ENCODE measurements around the gene SNCAIP. TPM values are rescaled to one million over a fixed set of nuclear protein-coding genes. Genes with fewer than 3 reads are reported as not detected.

The SNCAIP gene
- total RNA-seq, 3 donors from 2014 or later (not counting 1 experiment from before 2014, with no cell fraction given) = 0.73 TPM; not detected in 2

GRCh38 chr5:122408592-122409224, 96.7 kb downstream of the SNCAIP start:
- no peak for ATAC-seq
- Histone ChIP-seq H3K36me3 (ENCODE audit: control insufficient read depth, insufficient read depth, low read length) (no peaks in the 10 kb centered on the region), H3K4me3 (ENCODE audit: low read length) (no peak overlapping the region), H3K27me3 (ENCODE audit: control insufficient read depth, insufficient read depth, low read length) (no peaks in the 10 kb centered on the region), H3K9me3 (ENCODE audit: control insufficient read depth, insufficient read depth, low read length) (no peaks in the 10 kb centered on the region), H3K27ac (ENCODE audit: low read length) (no peak overlapping the region), H3K4me1 (ENCODE audit: control insufficient read depth, insufficient read depth, low read length) (no peaks in the 10 kb centered on the region)
- whole genome bisulfite sequencing (ENCODE audit: insufficient coverage) = no CpG with 5 or more reads among the region's 1 CpG
- no peak overlapping the region for H3K27ac Mint-ChIP-seq
- intact Hi-C loops (cut with micrococcal nuclease) = no loop called here
- no peaks in the 10 kb centered on the region for H3K27me3 Mint-ChIP-seq (ENCODE audit: low read depth in 2 of 2)
- H3K4me1 Mint-ChIP-seq = no peaks in the 10 kb centered on the region
- no peak overlapping the region for H3K4me3 Mint-ChIP-seq
- no peak for DNase-seq
- peaks cover 3 to 9% of the 10 kb centered on the region in 2 donors for H3K9me3 Mint-ChIP-seq
- no peaks in the 10 kb centered on the region for H3K36me3 Mint-ChIP-seq
- TF ChIP-seq, protein P1, sequence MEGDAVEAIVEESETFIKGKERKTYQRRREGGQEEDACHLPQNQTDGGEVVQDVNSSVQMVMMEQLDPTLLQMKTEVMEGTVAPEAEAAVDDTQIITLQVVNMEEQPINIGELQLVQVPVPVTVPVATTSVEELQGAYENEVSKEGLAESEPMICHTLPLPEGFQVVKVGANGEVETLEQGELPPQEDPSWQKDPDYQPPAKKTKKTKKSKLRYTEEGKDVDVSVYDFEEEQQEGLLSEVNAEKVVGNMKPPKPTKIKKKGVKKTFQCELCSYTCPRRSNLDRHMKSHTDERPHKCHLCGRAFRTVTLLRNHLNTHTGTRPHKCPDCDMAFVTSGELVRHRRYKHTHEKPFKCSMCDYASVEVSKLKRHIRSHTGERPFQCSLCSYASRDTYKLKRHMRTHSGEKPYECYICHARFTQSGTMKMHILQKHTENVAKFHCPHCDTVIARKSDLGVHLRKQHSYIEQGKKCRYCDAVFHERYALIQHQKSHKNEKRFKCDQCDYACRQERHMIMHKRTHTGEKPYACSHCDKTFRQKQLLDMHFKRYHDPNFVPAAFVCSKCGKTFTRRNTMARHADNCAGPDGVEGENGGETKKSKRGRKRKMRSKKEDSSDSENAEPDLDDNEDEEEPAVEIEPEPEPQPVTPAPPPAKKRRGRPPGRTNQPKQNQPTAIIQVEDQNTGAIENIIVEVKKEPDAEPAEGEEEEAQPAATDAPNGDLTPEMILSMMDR (IDR thresholded peaks at IDR 0.05) = no peak

DNA sequence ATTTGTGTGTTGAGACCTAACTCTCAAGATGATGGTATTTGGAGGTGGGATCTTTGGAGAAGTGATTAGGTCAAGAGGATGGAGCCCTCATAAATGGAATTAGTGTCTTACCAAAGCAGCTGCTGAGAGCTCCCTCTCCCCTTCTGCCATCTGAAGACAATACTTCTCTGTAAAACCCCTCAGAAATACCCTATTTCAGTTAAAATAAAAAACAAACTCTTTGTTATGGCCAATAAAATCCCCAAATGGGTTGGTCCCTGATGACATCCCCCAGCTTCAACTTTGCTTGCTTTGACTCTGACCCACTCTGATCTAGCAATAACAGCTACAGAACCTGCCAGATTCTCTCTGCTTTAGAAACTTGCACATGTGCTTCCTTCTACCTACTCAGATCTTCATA, 100.9 kb downstream of the SNCAIP start:
- Mint-ChIP-seq H3K4me1 (no peaks in the 10 kb centered on the region), H3K36me3 (no peaks in the 10 kb centered on the region), H3K27me3 (ENCODE audit: low read depth in 2 of 2) (no peaks in the 10 kb centered on the region), H3K4me3 (no peak overlapping the region), H3K27ac (no peak overlapping the region), H3K9me3 (peaks cover 3 to 7% of the 10 kb centered on the region in 2 donors)
- intact Hi-C loops (cut with micrococcal nuclease) = no loop called here
- Histone ChIP-seq H3K27me3 (ENCODE audit: control insufficient read depth, insufficient read depth, low read length) (no peaks in the 10 kb centered on the region), H3K27ac (ENCODE audit: low read length) (no peak overlapping the region), H3K9me3 (ENCODE audit: control insufficient read depth, insufficient read depth, low read length) (no peaks in the 10 kb centered on the region), H3K4me1 (ENCODE audit: control insufficient read depth, insufficient read depth, low read length) (no peaks in the 10 kb centered on the region), H3K4me3 (ENCODE audit: low read length) (no peak overlapping the region), H3K36me3 (ENCODE audit: control insufficient read depth, insufficient read depth, low read length) (no peaks in the 10 kb centered on the region)
- no peak for DNase-seq
- TF ChIP-seq, protein P1 (IDR thresholded peaks at IDR 0.05) = no peak
- no peak for ATAC-seq

- H3K9me3 Mint-ChIP-seq = peaks cover 5 to 8% of the 10 kb centered on the region in 2 donors
- H3K27me3 ChIP-seq (ENCODE audit: control insufficient read depth, insufficient read depth, low read length) = no peaks in the 10 kb centered on the region
- no peaks in the 10 kb centered on the region for H3K36me3 ChIP-seq (ENCODE audit: control insufficient read depth, insufficient read depth, low read length)
- WGBS (ENCODE audit: insufficient coverage) = no CpG with 5 or more reads among the region's 3 CpGs
- no peaks in the 10 kb centered on the region for H3K9me3 ChIP-seq (ENCODE audit: control insufficient read depth, insufficient read depth, low read length)
- no peak overlapping the region for H3K4me3 ChIP-seq (ENCODE audit: low read length)
- intact Hi-C loops (cut with micrococcal nuclease) = no loop called here
- H3K36me3 Mint-ChIP-seq = no peaks in the 10 kb centered on the region
- no peak overlapping the region for H3K27ac ChIP-seq (ENCODE audit: low read length)
- no peaks in the 10 kb centered on the region for H3K4me1 ChIP-seq (ENCODE audit: control insufficient read depth, insufficient read depth, low read length)
- no peak overlapping the region for H3K4me3 Mint-ChIP-seq
- DNase-seq = no peak
- ATAC-seq = no peak
- H3K4me1 Mint-ChIP-seq = no peaks in the 10 kb centered on the region
- H3K27ac Mint-ChIP-seq = no peak overlapping the region
- TF ChIP-seq, protein P1 (IDR thresholded peaks at IDR 0.05) = no peak
- H3K27me3 Mint-ChIP-seq (ENCODE audit: low read depth in 2 of 2) = no peaks in the 10 kb centered on the region
Observed at GRCh38 chr5:122413722-122414121, 101.7 kb downstream of the SNCAIP start.

Data from natural killer cell (primary cell).